NCI-H146 treated with DMSO at 0.1 percent for 48 hours (cell line): ENCODE data around the gene PDE2A.

Experiments used
- DNase-seq: peaks from one replicate; lab custom pipeline; 2025; ENCODE audit not compliant: unreplicated experiment; lab: John Stamatoyannopoulos, UW

The PDE2A gene

DNA sequence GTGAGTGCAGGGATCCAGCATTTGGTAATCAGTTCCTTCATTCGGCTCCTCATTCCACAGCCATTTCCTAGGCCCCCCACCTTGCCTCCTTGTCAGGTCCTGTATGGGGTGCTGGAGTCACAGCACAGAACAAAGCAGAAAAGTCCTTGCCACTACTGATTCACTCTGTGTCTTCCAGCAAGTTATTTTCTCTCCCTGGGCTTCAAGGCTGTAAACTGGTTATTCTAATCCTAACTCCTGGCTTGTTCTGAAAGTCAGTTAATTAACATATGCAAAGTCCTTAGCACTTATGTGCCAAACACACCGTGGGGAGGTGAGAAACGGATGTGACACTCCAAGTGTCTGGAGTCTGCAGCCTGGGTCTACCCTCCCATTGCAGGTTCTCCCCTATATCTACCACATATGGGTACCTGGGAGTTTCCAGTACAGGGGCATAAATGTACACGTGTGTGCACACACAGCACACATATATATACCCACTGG is 30.6 kb upstream of the PDE2A start:
- no peak for DNase-seq

GRCh38 chr11:72704028-72704782 is 30.0 kb upstream of the PDE2A start:
- no peak for DNase-seq

DNA sequence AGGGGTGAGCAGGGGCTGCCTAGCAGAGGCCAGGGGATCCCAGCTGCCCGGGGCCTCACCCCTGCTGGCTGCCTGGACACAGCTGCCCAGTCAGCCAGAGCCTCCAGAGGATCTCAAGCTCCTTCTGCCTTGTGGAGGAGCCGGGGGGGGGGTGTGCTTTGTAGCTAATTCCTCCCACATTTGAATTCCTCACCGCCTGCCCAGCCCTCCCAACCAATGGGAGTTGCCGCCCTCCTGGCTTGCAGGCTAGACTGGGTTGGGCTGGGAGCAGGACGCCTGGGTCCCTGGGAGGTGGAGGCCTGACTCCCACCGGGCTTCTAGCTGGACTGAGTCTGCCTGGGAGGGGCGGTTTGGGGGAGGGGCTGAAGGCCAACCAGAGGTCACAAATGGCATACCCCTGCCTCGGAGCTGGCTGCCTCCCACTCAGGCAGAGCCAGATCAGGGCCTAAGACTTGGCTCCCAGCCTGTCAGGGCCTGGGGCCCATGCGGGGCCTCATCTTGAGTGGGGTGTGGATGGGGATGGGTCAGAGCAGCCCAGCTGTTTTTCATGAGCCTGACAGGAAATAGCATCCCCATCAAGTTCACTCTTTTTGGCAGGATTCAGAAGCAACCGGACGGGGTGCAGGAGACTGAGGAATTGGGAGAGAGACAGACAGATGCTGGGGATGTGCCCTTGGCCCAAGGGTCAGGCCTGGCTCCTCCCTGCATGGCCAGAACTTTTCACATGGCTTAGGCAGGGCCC is 29.2 kb upstream of the PDE2A start:
- no peak for DNase-seq

GRCh38 chr11:72702577-72703241 is 28.5 kb upstream of the PDE2A start:
- no peak for DNase-seq

- no peak for DNase-seq
Measured at GRCh38 chr11:72702096-72702495, 27.9 kb upstream of the PDE2A start.

DNA sequence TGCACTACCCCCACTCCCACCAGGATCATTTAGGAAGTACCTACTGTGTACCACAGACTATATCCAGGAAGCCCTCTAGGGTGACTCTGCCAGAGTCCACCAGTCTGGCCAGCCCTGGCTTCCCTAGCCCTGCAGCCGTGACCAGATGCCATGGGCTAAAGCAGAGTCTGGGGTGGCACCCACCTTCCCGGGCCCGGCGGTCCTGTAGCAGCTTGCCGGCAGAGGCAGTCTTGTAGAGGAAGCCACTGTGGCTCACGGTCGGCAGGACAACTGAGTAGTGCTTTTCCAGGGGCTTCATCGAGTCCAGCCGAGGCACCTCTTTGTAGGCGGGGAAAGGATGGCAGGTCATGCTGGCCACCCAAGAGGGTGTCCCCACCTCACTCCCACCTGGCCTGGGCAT is 27.2 kb upstream of the PDE2A start:
- no peak for DNase-seq

DNA sequence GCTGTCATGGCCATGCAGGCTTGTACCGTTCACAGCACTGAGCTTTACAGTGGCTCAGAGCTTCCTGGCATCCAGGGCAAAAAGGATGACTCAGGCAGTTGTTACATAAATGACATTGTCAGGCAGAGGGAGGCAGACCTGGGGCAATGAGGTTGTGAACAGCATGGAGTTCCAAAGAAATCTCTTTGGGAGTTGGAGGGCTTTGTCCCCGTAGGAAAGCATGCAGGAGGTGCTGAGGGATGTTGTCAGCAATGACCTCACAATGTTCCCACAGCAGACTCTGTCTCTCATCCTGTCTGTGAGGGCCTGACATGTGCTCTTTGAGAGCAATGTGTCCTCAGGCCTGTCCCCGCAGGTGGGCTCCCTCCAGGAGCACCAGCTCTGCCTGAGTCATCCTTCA is 25.9 kb upstream of the PDE2A start:
- DNase-seq = no peak

DNA sequence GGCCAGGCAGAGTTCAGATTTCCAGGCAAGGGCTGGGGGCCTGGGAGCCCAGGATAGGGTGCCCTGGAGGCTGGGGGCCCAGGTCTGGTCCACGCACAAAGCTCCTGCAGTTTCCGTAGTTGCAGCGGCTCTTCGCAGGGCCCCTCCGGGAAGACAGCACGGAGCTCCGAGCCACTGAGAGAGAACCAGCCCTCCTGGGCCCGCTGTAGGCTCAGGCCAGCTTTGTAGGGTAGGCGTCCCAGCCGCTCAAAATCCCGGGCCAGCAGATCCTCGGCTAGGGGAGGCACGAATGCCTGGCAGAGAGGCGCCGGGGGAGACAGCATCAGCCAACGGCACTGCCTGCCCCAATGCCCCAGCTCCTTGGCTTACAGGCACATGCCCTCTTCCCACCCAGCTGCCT is 23.6 kb upstream of the PDE2A start:
- DNase-seq = no peak

GRCh38 chr11:72696866-72697700 is 22.9 kb upstream of the PDE2A start:
- DNase-seq = no peak

DNA sequence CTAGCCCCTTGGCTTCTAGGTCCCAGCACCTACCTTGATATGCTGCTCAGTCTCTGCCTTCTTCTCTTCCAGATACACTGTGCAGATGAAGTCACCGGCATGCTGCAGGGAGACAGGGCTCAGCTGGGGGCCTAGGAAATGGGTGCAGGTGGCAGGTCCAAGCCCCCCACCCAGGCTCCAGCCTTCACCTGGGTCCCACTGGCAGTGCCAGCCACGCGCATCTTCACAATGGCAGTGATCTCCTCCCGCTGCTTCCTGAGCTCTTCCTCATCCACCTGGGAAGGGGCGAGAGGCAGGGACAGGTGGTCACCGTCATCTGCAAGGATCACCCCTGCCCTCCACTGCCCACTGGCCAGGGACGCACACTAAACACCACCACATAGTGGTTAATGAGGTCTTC is 21.1 kb upstream of the PDE2A start:
- no peak for DNase-seq

- DNase-seq = no peak
Measured at GRCh38 chr11:72693271-72693968, 19.2 kb upstream of the PDE2A start.

GRCh38 chr11:72692498-72693237 is 18.4 kb upstream of the PDE2A start:
- DNase-seq = no peak

- DNase-seq = no peak
Measured at GRCh38 chr11:72690166-72690565, 15.9 kb upstream of the PDE2A start.

GRCh38 chr11:72688929-72689328 is 14.7 kb upstream of the PDE2A start:
- DNase-seq = no peak

- DNase-seq = no peak
Measured at GRCh38 chr11:72688486-72688885, 14.3 kb upstream of the PDE2A start.

- DNase-seq = no peak
Measured at GRCh38 chr11:72687326-72687725, 13.1 kb upstream of the PDE2A start.

DNA sequence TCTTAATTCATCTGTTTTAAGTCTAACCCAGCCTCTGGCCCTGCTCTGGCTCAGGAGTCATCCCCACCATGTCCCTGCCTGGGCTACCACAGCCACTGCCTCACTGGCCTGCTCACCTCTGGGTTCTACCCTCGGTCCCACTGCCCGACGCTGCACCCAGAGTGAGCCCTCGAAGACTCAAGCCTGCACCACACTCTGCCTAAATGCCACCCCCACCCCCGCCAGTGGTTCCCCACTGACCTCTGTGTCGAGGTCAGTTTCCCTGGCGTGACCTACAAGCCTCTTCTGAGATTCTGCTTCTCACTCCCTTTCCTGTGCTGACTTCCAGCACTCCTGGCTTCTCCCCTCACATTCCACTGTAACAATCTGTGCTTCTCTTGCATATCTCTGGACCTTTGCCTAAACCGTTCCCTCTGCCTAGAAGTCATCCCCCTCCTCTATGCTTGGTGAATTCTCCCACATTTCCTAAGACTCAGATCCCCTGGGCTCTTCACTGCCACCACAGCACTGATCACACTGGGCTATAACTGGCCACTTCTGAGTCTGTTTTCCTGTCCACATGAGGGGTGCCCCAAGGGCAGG is 12.5 kb upstream of the PDE2A start:
- no peak for DNase-seq

DNA sequence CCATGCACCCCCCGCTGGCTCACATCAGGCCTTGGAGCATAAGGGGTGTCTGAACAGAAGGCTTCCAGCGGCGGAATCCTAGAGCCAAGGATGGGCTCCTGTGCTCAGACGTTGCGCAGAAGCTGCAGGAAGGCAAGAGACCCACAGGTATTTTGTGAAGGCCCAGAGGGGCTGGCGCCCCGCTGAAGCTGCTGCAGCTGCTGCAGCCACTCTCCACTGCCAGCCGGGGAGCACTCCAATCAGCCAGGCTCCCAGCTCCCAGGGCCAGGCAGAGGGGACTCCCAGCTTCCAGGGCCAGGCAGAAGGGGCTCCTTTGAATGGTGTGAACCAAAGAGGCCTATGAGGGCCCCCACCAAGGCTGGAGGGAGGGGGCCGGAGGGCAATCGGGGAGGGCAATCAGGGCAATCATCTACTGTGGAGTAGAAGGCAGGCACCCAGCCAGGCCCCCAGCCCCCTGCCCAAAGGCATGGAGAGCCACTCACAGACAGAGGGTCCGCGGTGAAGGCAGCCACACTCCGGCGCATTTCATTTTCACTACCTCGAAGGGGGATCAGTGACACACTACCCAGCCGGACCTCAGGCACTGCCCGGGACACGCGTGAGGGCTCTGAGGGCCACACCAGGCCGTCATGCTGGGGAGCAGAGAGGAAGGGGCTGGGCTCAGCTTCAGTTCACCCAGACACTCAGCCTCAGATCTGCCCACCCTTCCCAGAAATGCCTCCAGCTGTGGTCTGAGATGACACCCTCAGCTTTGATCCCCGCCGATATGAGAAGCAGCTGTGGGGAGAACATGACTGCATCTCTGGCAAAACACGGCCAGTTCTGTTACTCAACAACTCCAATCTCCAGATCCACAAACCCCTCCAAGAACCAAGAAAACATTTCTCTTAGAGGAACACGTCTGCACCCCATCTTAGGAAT is 11.6 kb upstream of the PDE2A start:
- DNase-seq = no peak
